H1 (cell line): ENCODE measurements around the gene MFAP1. TPM values are rescaled to one million over a fixed set of nuclear protein-coding genes. Genes with fewer than 3 reads are reported as not detected.
"Not testable (repeated sequence)": the region's sequence is repeated elsewhere in the genome, so short reads cannot be mapped to it uniquely, and the experiment has no call there.

Source experiments
- CTCF ChIA-PET: fragments of 300-600 bp; sonication (Branson Sonifier 250); formaldehyde crosslinking; loops from one replicate; lab custom pipeline; 2021; ENCODE audit not compliant: partially characterized antibody; lab: Charles Lee
- POLR2A ChIA-PET: fragments of 300-600 bp; sonication (Branson Sonifier 250); formaldehyde crosslinking; loops from one replicate; lab custom pipeline; 2021; ENCODE audit warnings: inconsistent platforms; ENCODE audit not compliant: partially characterized antibody; lab: Charles Lee
- DNase-seq, 2 experiments: peaks; one replicate each; pipeline versions ENCODE4 v3.0.0 to v3.0.0-alpha.2; 2010 to 2022; ENCODE audit warnings: low spot score in 2 of 2, low read depth in 1 of 2, mixed read lengths in 1 of 2
- FAIRE-seq: peaks from 2 replicates; lab custom pipeline; 2011; peaks lifted over from hg19 to GRCh38; lab: Jason Lieb, UNC
- H2AFZ ChIP-seq: 2 replicates; pipeline ENCODE4 v1.8.1; 2012; ENCODE audit warnings: low read length, inconsistent platforms
- H2AK5ac ChIP-seq: 2 replicates; pipeline ENCODE4 v1.6.1; 2013; ENCODE audit warnings: low read depth, low read length
- H2BK120ac ChIP-seq: replicated peaks from 2 replicates; pipeline ENCODE3; 2013; ENCODE audit warnings: low read depth, low read length, inconsistent platforms
- H2BK12ac ChIP-seq: 2 replicates; pipeline ENCODE4 v1.6.1; 2013; ENCODE audit warnings: low read depth, low read length
- H2BK15ac ChIP-seq: 2 replicates; pipeline ENCODE4 v1.6.1; 2013; ENCODE audit warnings: low read length
- H2BK20ac ChIP-seq: 2 replicates; pipeline ENCODE4 v1.6.1; 2013; ENCODE audit warnings: low read length
- H2BK5ac ChIP-seq: 2 replicates; pipeline ENCODE4 v1.6.1; 2013; ENCODE audit warnings: low read depth, low read length
- H3K14ac ChIP-seq: 2 replicates; pipeline ENCODE4 v1.6.1; 2013; ENCODE audit warnings: inconsistent platforms; ENCODE audit not compliant: insufficient read length
- H3K18ac ChIP-seq: 2 replicates; pipeline ENCODE4 v1.6.1; 2013; ENCODE audit warnings: low read length; ENCODE audit errors: extremely low read depth
- H3K23ac ChIP-seq: 2 replicates; pipeline ENCODE4 v1.6.1; 2013; ENCODE audit warnings: inconsistent platforms; ENCODE audit not compliant: insufficient read length
- H3K23me2 ChIP-seq: 2 replicates; pipeline ENCODE4 v1.6.1; 2013; ENCODE audit warnings: low read depth, low read length
- H3K27ac ChIP-seq: 2 replicates; pipeline ENCODE4 v1.6.1; 2011; ENCODE audit warnings: low read depth, low read length, inconsistent platforms
- H3K27me3 ChIP-seq, 4 experiments: replicated peaks in 1 of 4; 1 replicate in 1 of 4; 2 replicates in 3 of 4; pipeline versions ENCODE4 v1.6.1 to v1.8.1; 2011 to 2013; ENCODE audit warnings: low read length in 3 of 4, mild to moderate bottlenecking in 3 of 4, inconsistent platforms in 2 of 4, mixed read lengths in 2 of 4, moderate library complexity in 1 of 4; ENCODE audit not compliant: control insufficient read depth in 3 of 4, insufficient read depth in 3 of 4; ENCODE audit errors: extremely low read depth in 1 of 4
- H3K36me3 ChIP-seq, 4 experiments: 2 replicates each; pipeline versions ENCODE4 v1.6.1 to v1.8.1; 2011 to 2013; ENCODE audit warnings: mild to moderate bottlenecking in 4 of 4, low read length in 3 of 4, moderate library complexity in 2 of 4, control low read depth in 1 of 4, inconsistent platforms in 1 of 4; ENCODE audit not compliant: insufficient read depth in 4 of 4, control insufficient read depth in 2 of 4
- H3K4ac ChIP-seq: replicated peaks from 2 replicates; pipeline ENCODE3; 2013; ENCODE audit warnings: low read length, low read depth, mixed read lengths, inconsistent platforms; ENCODE audit not compliant: insufficient read length
- H3K4me1 ChIP-seq, 4 experiments: replicated peaks in 1 of 4; 1 replicate in 1 of 4; 2 replicates in 3 of 4; pipeline versions ENCODE4 v1.6.1 to v1.8.1; 2011 to 2013; ENCODE audit warnings: low read length in 3 of 4, inconsistent platforms in 2 of 4, mixed read lengths in 1 of 4; ENCODE audit not compliant: insufficient read depth in 4 of 4, control insufficient read depth in 3 of 4
- H3K4me2 ChIP-seq, 2 experiments: 2 replicates each; pipeline versions ENCODE4 v1.6.1 to v1.8.1; 2011 to 2013; ENCODE audit warnings: low read depth in 2 of 2, low read length in 2 of 2, control low read depth in 1 of 2, inconsistent platforms in 1 of 2, mild to moderate bottlenecking in 1 of 2; ENCODE audit not compliant: insufficient read depth in 1 of 2
- H3K4me3 ChIP-seq, 4 experiments: fragments of 200-600, 300-600 bp in 1 of 4; sonication (generic), shearing (Covaris generic), sonication (Bioruptor Twin) in 1 of 4; 2 replicates each; pipeline versions ENCODE4 v1.5.1 to v1.8.1; 2011 to 2016; ENCODE audit warnings: low read length in 4 of 4, low read depth in 3 of 4, control low read depth in 2 of 4, inconsistent platforms in 2 of 4, mild to moderate bottlenecking in 2 of 4, mixed read lengths in 1 of 4, moderate library complexity in 1 of 4; ENCODE audit not compliant: insufficient read depth in 2 of 4; ENCODE audit errors: extremely low read depth in 1 of 4
- H3K56ac ChIP-seq: replicated peaks from 2 replicates; pipeline ENCODE3; 2013; ENCODE audit warnings: low read depth, mild to moderate bottlenecking, mixed read lengths, low read length, inconsistent platforms; ENCODE audit not compliant: insufficient read length
- H3K79me1 ChIP-seq: 2 replicates; pipeline ENCODE4 v1.6.1; 2013; ENCODE audit warnings: low read depth, low read length, control low read depth
- H3K79me2 ChIP-seq, 2 experiments: 2 replicates each; pipeline versions ENCODE4 v1.6.1 to v1.8.1; 2012 to 2013; ENCODE audit warnings: low read length in 2 of 2, mild to moderate bottlenecking in 2 of 2, inconsistent platforms in 1 of 2; ENCODE audit not compliant: insufficient read depth in 2 of 2, control insufficient read depth in 1 of 2
- H3K9ac ChIP-seq, 4 experiments: replicated peaks in 1 of 4; 1 replicate in 1 of 4; 2 replicates in 3 of 4; pipeline versions ENCODE4 v1.6.1 to v1.8.1; 2011 to 2013; ENCODE audit warnings: low read depth in 3 of 4, low read length in 3 of 4, control low read depth in 2 of 4, mild to moderate bottlenecking in 2 of 4, moderate library complexity in 2 of 4, inconsistent platforms in 1 of 4; ENCODE audit errors: extremely low read depth in 1 of 4
- H3K9me3 ChIP-seq, 2 experiments: 2 replicates each; pipeline versions ENCODE4 v1.6.1 to v1.8.1; 2012 to 2013; ENCODE audit warnings: mild to moderate bottlenecking in 2 of 2, moderate library complexity in 2 of 2, control low read depth in 1 of 2, inconsistent platforms in 1 of 2, low read depth in 1 of 2, low read length in 1 of 2, mixed read lengths in 1 of 2; ENCODE audit not compliant: insufficient read depth in 2 of 2
- H4K20me1 ChIP-seq, 2 experiments: replicated peaks in 1 of 2; 2 replicates each; pipeline versions ENCODE3 to v1.8.1; 2011 to 2013; ENCODE audit warnings: inconsistent platforms in 2 of 2, low read length in 2 of 2, mild to moderate bottlenecking in 1 of 2; ENCODE audit not compliant: insufficient read depth in 2 of 2, control insufficient read depth in 1 of 2
- H4K5ac ChIP-seq: 2 replicates; pipeline ENCODE4 v1.6.1; 2013; ENCODE audit warnings: low read length, low read depth, mixed read lengths, inconsistent platforms; ENCODE audit not compliant: insufficient read length
- H4K8ac ChIP-seq: 2 replicates; pipeline ENCODE4 v1.8.0; 2013; ENCODE audit warnings: mild to moderate bottlenecking, moderate library complexity, low read length, inconsistent platforms; ENCODE audit not compliant: insufficient read depth; ENCODE audit errors: extremely low read depth
- H4K91ac ChIP-seq: replicated peaks from 2 replicates; pipeline ENCODE3; 2013; ENCODE audit warnings: low read length, mixed read lengths, inconsistent platforms; ENCODE audit not compliant: insufficient read length
- WGBS, 2 experiments: shearing (Covaris generic) in 1 of 2; methylation state at CpG; one replicate each; pipeline versions ENCODE4 v1.1.6 to v1.1.7; 2013 to 2015; ENCODE audit warnings: low lambda C conversion rate in 2 of 2, mixed read lengths in 2 of 2, inconsistent platforms in 1 of 2, low coverage in 1 of 2, missing lambda C conversion rate in 1 of 2; ENCODE audit not compliant: insufficient replicate concordance in 2 of 2, insufficient coverage in 1 of 2, insufficient read length in 1 of 2; ENCODE audit errors: extremely low coverage in 1 of 2, missing lambda C conversion rate in 1 of 2; 5-methylcytosine and 5-hydroxymethylcytosine counted together
- polyA plus RNA-seq, 7 experiments: library from polyadenylated mRNA; depleted of rRNA in 3 of 7; stranded (reverse) in 5 of 7; unstranded in 2 of 7; fragments of >200 nt in 5 of 7; fragments of 200-250 nt in 2 of 7; gene quantifications; 1 replicate in 5 of 7; 2 replicates in 1 of 7; 4 replicates in 1 of 7; pipeline versions ENCODE4 v1.2.1 to v1.2.3, GENCODE V29; 2011 to 2013; ENCODE audit warnings: missing spikeins in 2 of 7, mixed read lengths in 2 of 7
- total RNA-seq: library from RNA; stranded (reverse); fragmentation: NEBNext Ultra II Directional; extraction: Animal tissue kit (Norgen Biotek cat#: 25700); gene quantifications from 2 replicates; pipeline ENCODE4 v1.2.1, GENCODE V29; 2021

Gene MFAP1
- total and polyA plus RNA-seq, 2 of the 8 experiments (the other 6 are each of a cell fraction or from before 2014, with no cell fraction given) = 23.6 to 36.7 TPM

DNA sequence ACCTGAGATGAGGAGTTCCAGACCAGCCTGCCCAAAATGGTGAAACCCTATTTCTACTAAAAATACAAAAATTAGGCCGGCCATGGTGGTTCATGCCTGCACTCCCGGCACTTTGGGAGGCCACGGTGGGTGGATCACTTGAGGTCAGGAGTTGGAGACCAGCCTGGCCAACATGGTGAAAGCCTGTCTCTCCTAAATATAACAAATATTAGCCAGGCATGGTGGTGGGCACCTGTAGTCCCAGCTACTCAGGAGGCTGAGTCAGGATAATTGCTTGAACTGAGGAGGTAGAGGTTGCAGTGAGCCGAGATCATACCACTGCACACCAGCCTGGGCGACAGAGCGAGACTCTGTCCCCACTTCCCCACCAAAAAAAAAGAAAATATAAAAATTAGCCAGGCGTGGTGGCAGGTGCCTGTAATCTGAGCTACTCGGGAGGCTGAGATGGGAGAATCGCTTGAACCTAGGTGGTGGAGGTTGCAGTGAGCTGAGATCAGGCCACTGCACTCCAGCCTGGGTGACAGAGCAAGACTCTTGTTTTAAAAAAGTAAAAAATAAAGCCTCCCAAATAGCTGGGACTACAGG lies 6.3 kb upstream of the MFAP1 start:
- not testable (repeated sequence) for H3K23ac ChIP-seq, H3K9me3 ChIP-seq, H4K5ac ChIP-seq, H2BK5ac ChIP-seq, H3K4me3 ChIP-seq, H2AFZ ChIP-seq, H2AK5ac ChIP-seq, DNase-seq, H4K20me1 ChIP-seq, H3K27ac ChIP-seq, H3K36me3 ChIP-seq, H2BK12ac ChIP-seq, H3K79me1 ChIP-seq, H3K79me2 ChIP-seq, H3K14ac ChIP-seq, H3K9ac ChIP-seq, H3K4me2 ChIP-seq, H3K18ac ChIP-seq, H4K91ac ChIP-seq, H3K4me1 ChIP-seq, H3K23me2 ChIP-seq, FAIRE-seq, H2BK120ac ChIP-seq, H3K56ac ChIP-seq, H2BK20ac ChIP-seq, H4K8ac ChIP-seq, H3K4ac ChIP-seq, H2BK15ac ChIP-seq, H3K27me3 ChIP-seq
- WGBS, 2 experiments = 91% methylated on average over 9 of the region's 9 CpGs; no CpG with 5 or more reads in 1 of the 2 experiments
- ChIA-PET POLR2A (interaction anchor here (0.7 to 1.3 kb wide), 4 partner anchors 10 to 54 kb away, joined by 3 to 4 read pairs (median 4); no protein-coding TSS in a partner anchor), CTCF (interaction anchor here (1.2 kb wide), 1 partner anchor 316 kb away, joined by 3 read pairs; no protein-coding TSS in a partner anchor)
